ENCODE data around the gene BCL11A.
"Not testable (repeated sequence)": the region's sequence is repeated elsewhere in the genome, so short reads cannot be mapped to it uniquely, and the experiment has no call there.

The BCL11A gene

GRCh38 chr2:60429681-60430080, 123.8 kb downstream of the BCL11A start:
- no peak for DNase-seq (ENCODE audit: low spot score)

GRCh38 chr2:60426880-60427279, 126.6 kb downstream of the BCL11A start:
- no peak for DNase-seq (ENCODE audit: low spot score)

GRCh38 chr2:60426341-60426740, 127.1 kb downstream of the BCL11A start:
- DNase-seq (ENCODE audit: low spot score): no peak

- DNase-seq (ENCODE audit: low spot score): no peak
Observed at GRCh38 chr2:60424233-60424632, 129.2 kb downstream of the BCL11A start.

- DNase-seq (ENCODE audit: low spot score): no peak
Observed at GRCh38 chr2:60423505-60423904, 129.9 kb downstream of the BCL11A start.

- no peak for DNase-seq (ENCODE audit: low spot score)
Observed at GRCh38 chr2:60422826-60423483, 130.5 kb downstream of the BCL11A start.

- not testable (repeated sequence) for DNase-seq (ENCODE audit: low spot score)
Observed at GRCh38 chr2:60417210-60417609, 136.2 kb downstream of the BCL11A start.

- DNase-seq (ENCODE audit: low spot score): no peak
Observed at GRCh38 chr2:60416221-60417008, 137.0 kb downstream of the BCL11A start.

- no peak for DNase-seq (ENCODE audit: low spot score)
Observed at GRCh38 chr2:60415814-60416213, 137.6 kb downstream of the BCL11A start.

- no peak for DNase-seq (ENCODE audit: low spot score)
Observed at GRCh38 chr2:60414495-60415138, 138.8 kb downstream of the BCL11A start.

GRCh38 chr2:60413814-60414168, 139.7 kb downstream of the BCL11A start:
- no peak for DNase-seq (ENCODE audit: low spot score)

- DNase-seq (ENCODE audit: low spot score): no peak
Observed at GRCh38 chr2:60413069-60413813, 140.2 kb downstream of the BCL11A start.

GRCh38 chr2:60412620-60413019, 140.8 kb downstream of the BCL11A start:
- no peak for DNase-seq (ENCODE audit: low spot score)

GRCh38 chr2:60412027-60412426, 141.4 kb downstream of the BCL11A start:
- no peak for DNase-seq (ENCODE audit: low spot score)

- no peak for DNase-seq (ENCODE audit: low spot score)
Observed at GRCh38 chr2:60411295-60411694, 142.2 kb downstream of the BCL11A start.

- no peak for DNase-seq (ENCODE audit: low spot score)
Observed at GRCh38 chr2:60410456-60411146, 142.9 kb downstream of the BCL11A start.

GRCh38 chr2:60409531-60409871, 144.0 kb downstream of the BCL11A start:
- no peak for DNase-seq (ENCODE audit: low spot score)

- no peak for DNase-seq (ENCODE audit: low spot score)
Observed at GRCh38 chr2:60408811-60409530, 144.5 kb downstream of the BCL11A start.

GRCh38 chr2:60408207-60408606, 145.2 kb downstream of the BCL11A start:
- no peak for DNase-seq (ENCODE audit: low spot score)

GRCh38 chr2:60407398-60407797, 146.1 kb downstream of the BCL11A start:
- DNase-seq (ENCODE audit: low spot score): no peak

GRCh38 chr2:60406192-60406591, 147.3 kb downstream of the BCL11A start:
- no peak for DNase-seq (ENCODE audit: low spot score)

All from SW480 (cell line).